Activated CD4-positive, alpha-beta T cell treated with anti-CD3 and anti-CD28 coated beads, Interleukin-2, amount 10 ng/mL, durations not matched to agents 7 days and 5 days (primary cell): ENCODE results near the gene DNHD1. TPM values are rescaled to one million over a fixed set of nuclear protein-coding genes. Genes with fewer than 3 reads are reported as not detected.

Experiments
- CTCF ChIA-PET: fragments of 350-600 bp; sonication (Branson Sonifier 250); formaldehyde crosslinking; loops from one replicate; lab custom pipeline; 2021; ENCODE audit warnings: antibody characterized with exemption; lab: Charles Lee
- POLR2A ChIA-PET: fragments of 350-600 bp; sonication (Branson Sonifier 250); formaldehyde crosslinking; loops from one replicate; lab custom pipeline; 2021; ENCODE audit warnings: antibody characterized with exemption; lab: Charles Lee
- DNase-seq: peaks from one replicate; pipeline ENCODE4 v3.0.0-alpha.2; 2020
- H3K27ac Mint-ChIP-seq: one replicate; pipeline ENCODE4 v1.8.0; 2021; ENCODE audit warnings: mild to moderate bottlenecking, moderate library complexity, mixed read lengths
- H3K27me3 Mint-ChIP-seq: one replicate; pipeline ENCODE4 v1.8.0; 2021; ENCODE audit warnings: mixed read lengths
- H3K36me3 Mint-ChIP-seq: one replicate; pipeline ENCODE4 v1.8.0; 2021; ENCODE audit warnings: low read depth, mixed read lengths
- H3K4me1 Mint-ChIP-seq: one replicate; pipeline ENCODE4 v1.8.0; 2021; ENCODE audit warnings: mixed read lengths
- H3K4me3 Mint-ChIP-seq: one replicate; pipeline ENCODE4 v1.8.0; 2021; ENCODE audit warnings: mild to moderate bottlenecking, moderate library complexity, mixed read lengths
- H3K9me3 Mint-ChIP-seq: one replicate; pipeline ENCODE4 v1.8.0; 2021; ENCODE audit warnings: mixed read lengths
- total RNA-seq, 2 experiments: library from RNA; stranded (reverse); gene quantifications; one replicate each; pipeline ENCODE4 v1.2.3, GENCODE V29; 2021

Gene DNHD1
- total RNA-seq, 2 experiments from 2014 or later = 15.8 to 18.0 TPM

- Mint-ChIP-seq H3K27ac (no peak overlapping the region), H3K27me3 (no peaks in the 10 kb centered on the region), H3K9me3 (peaks cover 26% of the 10 kb centered on the region), H3K36me3 (peaks cover 35% of the 10 kb centered on the region), H3K4me3 (no peak overlapping the region), H3K4me1 (no peaks in the 10 kb centered on the region)
- CTCF ChIA-PET = interaction anchor here (0.7 to 1.3 kb wide), 4 partner anchors 9 to 877 kb away, joined by 3 to 5 read pairs (median 4); partner anchors contain the start of gene MRPL17
- DNase-seq = peak; percentile 0
- POLR2A ChIA-PET = no interaction called here
These were observed 90.4 kb downstream of the DNHD1 start for GRCh38 chr11:6587360-6587953.

GRCh38 chr11:6588018-6588417 lies 90.9 kb downstream of the DNHD1 start:
- Mint-ChIP-seq H3K36me3 (peaks cover 32% of the 10 kb centered on the region), H3K27me3 (no peaks in the 10 kb centered on the region), H3K4me3 (no peak overlapping the region), H3K27ac (no peak overlapping the region), H3K9me3 (peaks cover 21% of the 10 kb centered on the region), H3K4me1 (no peaks in the 10 kb centered on the region)
- CTCF ChIA-PET = interaction anchor here (1.3 kb wide), 1 partner anchor 8 kb away, joined by 4 read pairs; no protein-coding TSS in a partner anchor
- DNase-seq = no peak
- POLR2A ChIA-PET = no interaction called here

GRCh38 chr11:6594142-6594768 lies 97.2 kb downstream of the DNHD1 start:
- no peak for DNase-seq
- peaks cover 40% of the 10 kb centered on the region for H3K36me3 Mint-ChIP-seq
- POLR2A ChIA-PET = no interaction called here

GRCh38 chr11:6596239-6596877 lies 99.3 kb downstream of the DNHD1 start:
- no peaks in the 10 kb centered on the region for H3K9me3 Mint-ChIP-seq
- no peak overlapping the region for H3K27ac Mint-ChIP-seq
- POLR2A ChIA-PET = no interaction called here
- CTCF ChIA-PET = interaction anchor here (0.6 to 1.6 kb wide), 5 partner anchors 9 to 87 kb away, joined by 3 to 6 read pairs (median 4); partner anchors contain the start of genes MRPL17 and TAF10
- H3K36me3 Mint-ChIP-seq = peaks cover 48% of the 10 kb centered on the region
- H3K4me1 Mint-ChIP-seq = peaks cover 24% of the 10 kb centered on the region
- no peaks in the 10 kb centered on the region for H3K27me3 Mint-ChIP-seq
- H3K4me3 Mint-ChIP-seq = no peak overlapping the region
- no peak for DNase-seq

More at GRCh38 chr11:6594142-6594768, 97.2 kb downstream of the DNHD1 start:
- Mint-ChIP-seq H3K27me3 (no peaks in the 10 kb centered on the region), H3K27ac (peak overlapping the region; percentile 43), H3K4me3 (no peak overlapping the region), H3K9me3 (no peaks in the 10 kb centered on the region), H3K4me1 (peaks cover 20% of the 10 kb centered on the region)
- CTCF ChIA-PET = interaction anchor here (0.6 to 2.6 kb wide), 8 partner anchors 10 to 112 kb away, joined by 3 to 9 read pairs (median 4); partner anchors contain the start of genes ILK, MRPL17 and TAF10

GRCh38 chr11:6598555-6598954 lies 101.5 kb downstream of the DNHD1 start:
- no peaks in the 10 kb centered on the region for H3K27me3 Mint-ChIP-seq
- peaks cover 46% of the 10 kb centered on the region for H3K36me3 Mint-ChIP-seq
- no peak overlapping the region for H3K27ac Mint-ChIP-seq
- DNase-seq = peak; percentile 2
- peaks cover 21% of the 10 kb centered on the region for H3K4me1 Mint-ChIP-seq
- H3K9me3 Mint-ChIP-seq = no peaks in the 10 kb centered on the region
- H3K4me3 Mint-ChIP-seq = no peak overlapping the region
- CTCF ChIA-PET = interaction anchor here (0.7 to 2.1 kb wide), 2 partner anchors 17 to 38 kb away, joined by 3 to 4 read pairs; no protein-coding TSS in a partner anchor
- POLR2A ChIA-PET = no interaction called here

GRCh38 chr11:6599449-6599848 lies 102.4 kb downstream of the DNHD1 start:
- no peak overlapping the region for H3K27ac Mint-ChIP-seq
- ChIA-PET CTCF (interaction anchor here (0.7 to 2.1 kb wide), 4 partner anchors 16 to 84 kb away, joined by 3 to 4 read pairs (median 4); partner anchors contain the start of genes MRPL17 and TPP1), POLR2A (no interaction called here)
- H3K27me3 Mint-ChIP-seq = no peaks in the 10 kb centered on the region
- peaks cover 12% of the 10 kb centered on the region for H3K4me1 Mint-ChIP-seq
- no peaks in the 10 kb centered on the region for H3K9me3 Mint-ChIP-seq
- DNase-seq = peak; percentile 2
- no peak overlapping the region for H3K4me3 Mint-ChIP-seq
- peaks cover 40% of the 10 kb centered on the region for H3K36me3 Mint-ChIP-seq

- peak; percentile 1 for DNase-seq
- no peak overlapping the region for H3K4me3 Mint-ChIP-seq
- ChIA-PET CTCF (interaction anchor here (0.7 to 2.1 kb wide), 4 partner anchors 16 to 83 kb away, joined by 3 to 4 read pairs (median 4); partner anchors contain the start of genes MRPL17 and TPP1), POLR2A (interaction anchor here (0.7 kb wide), 1 partner anchor 119 kb away, joined by 4 read pairs; the partner anchor contains the start of genes ARFIP2 and TIMM10B)
- H3K27ac Mint-ChIP-seq = no peak overlapping the region
- H3K9me3 Mint-ChIP-seq = no peaks in the 10 kb centered on the region
- H3K36me3 Mint-ChIP-seq = peaks cover 37% of the 10 kb centered on the region
- H3K4me1 Mint-ChIP-seq = peaks cover 10% of the 10 kb centered on the region
- H3K27me3 Mint-ChIP-seq = no peaks in the 10 kb centered on the region
These were observed 102.9 kb downstream of the DNHD1 start for GRCh38 chr11:6599881-6600390.

- Mint-ChIP-seq H3K4me1 (peaks cover 10% of the 10 kb centered on the region), H3K4me3 (no peak overlapping the region), H3K27me3 (no peaks in the 10 kb centered on the region), H3K27ac (no peak overlapping the region), H3K9me3 (no peaks in the 10 kb centered on the region), H3K36me3 (peaks cover 34% of the 10 kb centered on the region)
- peak; percentile 4 for DNase-seq
- POLR2A ChIA-PET = no interaction called here
- CTCF ChIA-PET = no interaction called here
These were observed 104.0 kb downstream of the DNHD1 start for GRCh38 chr11:6601041-6601461.

GRCh38 chr11:6602096-6602940 lies 105.2 kb downstream of the DNHD1 start:
- Mint-ChIP-seq H3K4me3 (no peak overlapping the region), H3K27me3 (no peaks in the 10 kb centered on the region), H3K27ac (no peak overlapping the region), H3K9me3 (no peaks in the 10 kb centered on the region), H3K4me1 (peaks cover 12% of the 10 kb centered on the region), H3K36me3 (peaks cover 35% of the 10 kb centered on the region)
- ChIA-PET POLR2A (interaction anchor here (1.6 kb wide), 1 partner anchor 9 kb away, joined by 6 read pairs; the partner anchor contains the start of gene TAF10), CTCF (interaction anchor here (1.5 to 3.7 kb wide), 2 partner anchors 65 to 81 kb away, joined by 5 to 28 read pairs; partner anchors contain the start of gene MRPL17)
- DNase-seq = peak; percentile 5

GRCh38 chr11:6603287-6604080 lies 106.4 kb downstream of the DNHD1 start, which contains the start of the genes ILK and RRP8:
Gene ILK (plus strand): TSS chr11:6603774. CDS start chr11:6604272, 498 bp downstream.
Gene RRP8 (minus strand): TSS chr11:6603616. CDS start chr11:6603502, 114 bp downstream.
- ChIA-PET POLR2A (interaction anchor here (0.6 to 1.6 kb wide), 3 partner anchors 8 to 99 kb away, joined by 3 to 6 read pairs (median 4); partner anchors contain the start of gene TAF10), CTCF (interaction anchor here (0.9 to 3.7 kb wide), 11 partner anchors 9 to 141 kb away, joined by 3 to 28 read pairs (median 4); partner anchors contain the start of genes MRPL17 and TPP1)
- H3K4me3 Mint-ChIP-seq = no peak within 1 kb of the TSS
- peaks cover 39% of the 10 kb centered on the region for H3K36me3 Mint-ChIP-seq
- H3K27ac Mint-ChIP-seq = no peak within 1 kb of the TSS
- DNase-seq = peak; percentile 89
- no peaks in the 10 kb centered on the region for H3K9me3 Mint-ChIP-seq
- peaks cover 18% of the 10 kb centered on the region for H3K4me1 Mint-ChIP-seq
- H3K27me3 Mint-ChIP-seq = no peaks in the 10 kb centered on the region
